HUES6 (cell line): Measurements from ENCODE around the gene LHX3.

Experiments
- H3K27ac ChIP-seq: 2 replicates; pipeline ENCODE4 v1.7.0; 2013; ENCODE audit warnings: low read depth, mild to moderate bottlenecking, low read length, inconsistent platforms
- H3K27me3 ChIP-seq: 2 replicates; pipeline ENCODE4 v1.6.1; 2013; ENCODE audit warnings: low read length; ENCODE audit not compliant: control insufficient read depth, insufficient read depth
- H3K36me3 ChIP-seq: 2 replicates; pipeline ENCODE4 v1.6.1; 2013; ENCODE audit warnings: low read length; ENCODE audit not compliant: control insufficient read depth, insufficient read depth
- H3K4me1 ChIP-seq: 2 replicates; pipeline ENCODE4 v1.6.1; 2013; ENCODE audit warnings: low read length; ENCODE audit not compliant: control insufficient read depth, insufficient read depth
- H3K4me3 ChIP-seq: 2 replicates; pipeline ENCODE4 v1.5.1; 2013; ENCODE audit warnings: low read depth, low read length
- H3K9ac ChIP-seq: one replicate; pipeline ENCODE4 v1.6.1; 2013; ENCODE audit warnings: mild to moderate bottlenecking, low read length
- H3K9me3 ChIP-seq: 2 replicates; pipeline ENCODE4 v1.6.1; 2013; ENCODE audit warnings: low read depth, low read length; ENCODE audit not compliant: control insufficient read depth, insufficient read depth

The LHX3 gene

DNA sequence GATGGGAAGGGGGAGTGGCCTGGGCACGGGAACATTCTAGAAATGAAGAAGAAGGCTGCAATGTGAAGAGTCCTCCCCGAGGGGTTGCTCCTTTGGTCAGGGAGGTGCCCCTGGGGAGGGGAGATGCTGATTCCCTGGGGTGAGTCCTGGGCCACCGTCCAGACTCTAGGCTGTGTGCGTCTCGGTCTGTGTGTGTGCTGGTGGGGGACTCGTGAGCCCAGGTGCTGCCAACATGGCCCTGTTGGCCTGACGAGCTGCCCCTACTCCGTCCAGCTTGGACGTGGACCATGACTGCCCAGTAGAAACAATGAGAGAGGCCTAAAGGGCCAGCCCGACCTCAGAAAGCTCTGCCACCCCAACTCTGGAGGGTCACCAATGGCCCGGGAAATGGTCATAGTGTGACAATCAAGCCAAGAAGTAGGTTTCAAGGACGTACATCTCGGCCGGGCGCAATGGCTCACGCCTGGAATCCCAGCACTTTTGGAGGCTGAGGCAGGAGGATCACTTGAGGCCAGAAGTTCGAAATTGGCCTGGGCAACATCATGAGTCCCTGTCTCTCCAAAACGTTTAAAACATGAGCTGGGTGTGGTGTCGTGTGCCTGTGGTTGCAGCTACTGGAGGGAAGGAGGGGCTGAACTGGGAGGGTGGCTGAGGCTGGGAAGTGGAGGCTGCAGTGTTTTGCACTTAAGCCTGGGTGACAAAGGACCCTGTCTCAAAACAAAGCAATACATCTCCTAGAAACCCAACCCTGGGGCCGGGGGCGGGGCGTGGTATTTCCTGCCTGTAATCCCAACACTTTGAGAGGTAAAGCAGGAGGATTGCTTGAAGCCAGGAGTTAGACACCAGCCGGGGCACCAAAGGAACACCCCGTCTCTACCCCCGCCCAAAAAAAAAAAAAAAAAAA, 17.0 kb downstream of the LHX3 start:
- Histone ChIP-seq H3K9me3 (no peaks in the 10 kb centered on the region), H3K4me3 (no peak overlapping the region), H3K27ac (no peak overlapping the region), H3K9ac (no peak overlapping the region), H3K4me1 (peaks cover 18% of the 10 kb centered on the region), H3K36me3 (no peaks in the 10 kb centered on the region), H3K27me3 (peaks cover 44% of the 10 kb centered on the region)

DNA sequence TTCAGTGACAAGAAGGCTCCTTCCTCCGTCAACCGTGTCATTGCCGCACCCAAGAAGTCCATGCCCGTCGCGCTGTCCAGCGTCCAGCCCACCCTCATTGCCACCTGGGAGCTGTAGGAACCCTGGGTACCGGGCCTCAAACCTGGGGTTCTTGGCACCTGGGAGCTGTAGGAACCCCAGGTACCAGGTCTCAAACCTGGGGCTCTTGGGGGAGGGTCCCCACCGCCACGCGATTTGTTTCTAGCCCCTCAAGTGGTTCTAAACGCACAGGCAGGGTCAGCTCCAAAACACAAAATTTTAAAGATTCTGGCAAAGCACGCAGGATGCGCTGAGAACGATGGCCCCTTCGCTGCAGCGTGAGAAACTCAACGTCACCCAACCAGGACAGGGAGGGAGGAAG, 17.7 kb downstream of the LHX3 start:
- peaks cover 36% of the 10 kb centered on the region for H3K27me3 ChIP-seq
- no peaks in the 10 kb centered on the region for H3K9me3 ChIP-seq
- no peak overlapping the region for H3K27ac ChIP-seq
- H3K9ac ChIP-seq = no peak overlapping the region
- H3K36me3 ChIP-seq = no peaks in the 10 kb centered on the region
- peaks cover 14% of the 10 kb centered on the region for H3K4me1 ChIP-seq
- H3K4me3 ChIP-seq = no peak overlapping the region

DNA sequence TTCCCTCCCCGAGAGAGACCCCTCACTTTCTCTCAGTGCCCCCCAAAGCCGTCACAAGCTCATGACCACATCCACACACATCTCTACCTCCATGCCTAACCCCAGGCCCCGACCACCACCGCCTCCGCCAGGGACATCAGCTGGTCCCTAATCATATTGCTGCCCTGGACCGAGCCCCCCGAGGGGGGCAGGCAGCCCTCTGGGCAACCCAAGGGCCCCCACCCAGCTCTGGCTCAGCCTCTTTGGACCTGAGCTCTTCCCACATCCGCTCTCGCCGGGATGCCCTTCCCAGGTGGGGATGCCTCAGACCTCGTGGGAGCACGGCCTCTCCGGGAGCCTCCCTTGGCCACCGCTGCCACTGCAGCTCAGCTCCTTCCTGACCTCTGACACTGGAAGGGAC, 18.5 kb downstream of the LHX3 start:
- Histone ChIP-seq H3K27ac (no peak overlapping the region), H3K9me3 (no peaks in the 10 kb centered on the region), H3K36me3 (no peaks in the 10 kb centered on the region), H3K4me3 (no peak overlapping the region), H3K9ac (no peak overlapping the region), H3K27me3 (peaks cover 28% of the 10 kb centered on the region), H3K4me1 (peaks cover 12% of the 10 kb centered on the region)

DNA sequence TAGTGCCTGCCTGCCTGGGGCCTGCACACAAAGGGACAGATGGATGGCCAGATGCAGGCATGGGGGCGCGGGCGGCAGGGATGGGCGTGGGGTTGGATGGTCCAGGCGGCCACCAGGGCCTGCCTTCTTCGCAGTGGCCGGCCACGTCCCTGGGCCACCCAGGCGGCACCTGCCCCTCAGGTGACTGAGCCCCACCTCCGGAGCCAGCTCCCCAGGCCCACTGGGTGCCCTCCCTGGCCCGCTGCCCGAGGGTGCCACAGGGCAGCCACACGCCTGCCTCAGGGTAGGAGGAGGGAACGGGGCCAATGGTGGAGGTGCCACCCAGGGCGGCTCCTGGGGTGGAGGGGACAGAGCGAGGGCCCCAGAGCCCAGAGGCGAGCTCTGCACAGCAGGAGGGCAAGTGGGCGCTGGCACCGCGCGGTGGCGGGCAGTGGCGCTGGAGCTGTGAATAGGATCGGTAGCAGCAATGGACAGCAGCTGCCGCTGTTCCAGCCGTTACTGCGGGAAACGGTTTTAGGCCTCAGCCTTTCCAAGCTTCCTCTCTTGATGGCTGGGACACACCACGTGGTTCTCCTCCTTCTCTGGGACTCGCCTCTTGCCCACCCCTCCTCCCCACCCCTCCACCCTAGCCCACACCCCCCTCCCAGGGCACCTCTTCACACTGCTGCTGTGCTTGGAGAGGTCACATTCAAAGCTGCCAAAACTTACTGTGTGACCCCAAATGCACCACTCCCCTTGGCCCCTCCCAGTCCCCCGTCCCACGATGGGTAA, 19.1 kb downstream of the LHX3 start:
- Histone ChIP-seq H3K27me3 (peaks cover 22% of the 10 kb centered on the region), H3K36me3 (no peaks in the 10 kb centered on the region), H3K9ac (no peak overlapping the region), H3K4me1 (peaks cover 9% of the 10 kb centered on the region), H3K9me3 (no peaks in the 10 kb centered on the region), H3K27ac (no peak overlapping the region), H3K4me3 (no peak overlapping the region)

DNA sequence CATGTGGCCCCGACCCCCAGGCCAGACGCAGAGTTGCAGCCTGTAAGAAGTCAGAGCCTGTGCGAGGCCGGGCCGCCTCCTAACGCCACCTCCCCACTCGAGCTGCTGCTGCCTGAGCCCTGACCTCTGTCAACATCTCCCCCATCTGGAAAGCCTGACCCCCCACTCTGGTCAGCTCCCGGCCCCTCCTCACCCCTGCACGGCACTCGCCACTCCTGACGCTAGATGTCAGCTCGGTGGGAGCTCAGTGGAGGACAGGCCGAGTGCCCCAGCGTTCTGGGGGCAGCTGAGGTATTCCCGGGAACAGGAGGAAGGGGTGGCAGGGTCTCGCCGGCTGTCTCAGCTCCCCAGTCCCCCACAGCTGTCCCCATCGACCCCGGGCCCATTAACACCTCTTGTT, 19.9 kb downstream of the LHX3 start:
- H3K27ac ChIP-seq = no peak overlapping the region
- peaks cover 15% of the 10 kb centered on the region; the same call in 1 of the 2 replicates for H3K27me3 ChIP-seq
- no peaks in the 10 kb centered on the region for H3K9me3 ChIP-seq
- H3K36me3 ChIP-seq = no peaks in the 10 kb centered on the region
- no peak overlapping the region for H3K4me3 ChIP-seq
- no peak overlapping the region for H3K9ac ChIP-seq
- H3K4me1 ChIP-seq = peaks cover 9% of the 10 kb centered on the region

DNA sequence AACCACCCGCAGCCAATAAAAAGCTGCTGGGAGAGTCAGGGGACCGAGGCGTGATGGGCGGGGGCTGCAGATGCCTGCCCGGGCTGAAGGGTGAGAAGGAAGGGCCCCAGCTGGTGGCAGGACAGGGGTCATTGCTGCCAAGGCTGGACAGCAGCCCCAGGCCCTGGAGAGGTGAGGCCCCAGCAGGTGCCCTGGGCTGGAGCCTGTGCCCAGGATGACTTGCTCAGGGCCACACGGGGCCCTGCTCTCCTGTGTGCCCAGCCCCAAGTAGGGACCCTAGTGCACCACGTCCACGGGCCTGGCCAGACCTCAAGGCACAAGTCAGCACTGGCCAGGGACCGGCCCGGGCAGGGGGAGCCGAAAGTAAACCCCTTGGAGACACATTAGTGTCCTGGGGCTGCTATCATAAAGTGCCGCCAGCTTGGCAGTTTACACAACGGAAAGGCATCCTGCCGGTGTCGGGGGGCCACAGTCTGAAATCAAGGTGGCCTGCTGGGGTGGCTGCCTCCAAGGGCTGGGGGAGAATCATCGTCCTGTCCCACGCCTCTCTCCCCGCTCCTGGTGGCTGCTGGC, 22.0 kb downstream of the LHX3 start:
- no peak overlapping the region for H3K4me3 ChIP-seq
- no peaks in the 10 kb centered on the region for H3K9me3 ChIP-seq
- no peaks in the 10 kb centered on the region for H3K36me3 ChIP-seq
- H3K9ac ChIP-seq = no peak overlapping the region
- H3K27ac ChIP-seq = no peak overlapping the region
- H3K4me1 ChIP-seq = peaks cover 5% of the 10 kb centered on the region; the same call in 1 of the 2 replicates
- peaks cover 11% of the 10 kb centered on the region; the same call in 1 of the 2 replicates for H3K27me3 ChIP-seq

DNA sequence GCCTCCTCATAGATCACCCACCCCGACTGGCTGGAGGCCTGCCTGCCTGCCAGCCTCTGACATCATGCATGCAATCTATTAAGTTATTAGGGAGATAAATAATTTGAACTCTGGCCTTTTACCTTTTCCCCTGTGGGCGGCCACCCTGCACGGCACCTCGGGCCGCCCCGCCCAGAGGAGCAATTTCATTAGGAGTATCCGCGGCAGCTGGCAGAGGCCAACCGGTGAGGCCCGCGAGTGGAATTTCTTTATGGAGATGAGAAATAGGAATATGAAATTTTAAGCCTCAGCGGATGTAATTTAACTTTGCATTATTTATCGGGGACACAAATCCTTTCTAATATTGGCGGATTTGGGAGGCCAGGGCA, 22.5 kb downstream of the LHX3 start:
- Histone ChIP-seq H3K9ac (no peak overlapping the region), H3K4me3 (no peak overlapping the region), H3K27ac (no peak overlapping the region), H3K4me1 (peaks cover 5% of the 10 kb centered on the region; the same call in 1 of the 2 replicates), H3K27me3 (peaks cover 11% of the 10 kb centered on the region; the same call in 1 of the 2 replicates), H3K36me3 (no peaks in the 10 kb centered on the region), H3K9me3 (no peaks in the 10 kb centered on the region)

DNA sequence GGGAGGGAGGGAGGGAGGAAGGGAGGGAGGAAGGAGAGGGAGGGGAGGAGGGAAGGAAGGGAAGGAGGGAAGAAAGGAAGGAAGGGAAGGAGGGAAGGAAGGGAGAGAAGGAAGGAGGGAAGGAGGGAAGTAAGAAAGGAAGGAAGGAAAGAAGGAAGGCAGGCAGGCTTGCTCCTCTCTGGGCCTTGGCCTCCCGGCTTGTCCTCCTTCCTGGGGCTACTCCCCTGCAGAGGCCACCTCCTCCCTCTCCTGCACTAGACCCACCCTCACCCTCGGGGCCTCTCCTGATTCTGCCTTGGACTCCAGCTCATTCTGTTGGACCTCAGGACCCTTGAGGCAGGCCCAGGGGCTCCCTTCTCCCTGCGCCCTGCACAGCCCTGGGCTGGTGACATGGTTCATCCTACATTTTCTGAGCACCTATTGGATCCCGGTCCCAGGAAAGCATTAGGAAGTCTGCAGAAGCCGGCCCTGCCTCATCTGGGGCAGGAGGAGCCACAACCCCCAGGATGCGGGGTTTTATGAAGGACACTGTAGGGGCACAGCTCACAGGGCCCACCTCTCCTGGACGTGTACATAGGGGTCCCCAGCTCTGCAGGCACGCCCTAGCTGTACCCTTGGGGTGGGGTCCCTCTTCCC, 23.0 kb downstream of the LHX3 start:
- no peak overlapping the region for H3K4me3 ChIP-seq
- no peaks in the 10 kb centered on the region for H3K9me3 ChIP-seq
- no peak overlapping the region for H3K27ac ChIP-seq
- no peak overlapping the region for H3K9ac ChIP-seq
- H3K27me3 ChIP-seq = peaks cover 8% of the 10 kb centered on the region; the same call in 1 of the 2 replicates
- H3K36me3 ChIP-seq = no peaks in the 10 kb centered on the region
- peaks cover 5% of the 10 kb centered on the region; the same call in 1 of the 2 replicates for H3K4me1 ChIP-seq

DNA sequence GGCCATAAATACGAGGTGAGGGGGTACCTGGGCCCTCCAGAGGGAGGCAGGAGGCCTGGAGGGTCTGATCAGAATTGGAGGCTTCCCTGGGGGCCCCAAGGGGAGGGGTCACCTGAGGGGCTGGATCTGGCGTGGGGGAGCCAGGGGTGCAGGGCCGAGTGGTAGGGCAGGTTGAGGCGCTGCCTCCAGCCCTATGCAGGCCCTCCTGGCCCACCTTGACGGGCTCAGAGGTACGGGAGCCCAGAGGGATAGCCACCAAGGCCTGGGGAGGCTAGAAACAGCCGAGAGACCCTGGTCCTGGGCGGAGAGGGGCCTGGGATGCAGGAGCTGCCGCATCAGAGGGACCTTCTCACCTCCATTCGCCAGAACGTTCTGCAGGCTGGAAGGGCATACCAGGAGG, 24.3 kb downstream of the LHX3 start:
- Histone ChIP-seq H3K27me3 (peaks cover 8% of the 10 kb centered on the region; the same call in 1 of the 2 replicates), H3K27ac (no peak overlapping the region)

DNA sequence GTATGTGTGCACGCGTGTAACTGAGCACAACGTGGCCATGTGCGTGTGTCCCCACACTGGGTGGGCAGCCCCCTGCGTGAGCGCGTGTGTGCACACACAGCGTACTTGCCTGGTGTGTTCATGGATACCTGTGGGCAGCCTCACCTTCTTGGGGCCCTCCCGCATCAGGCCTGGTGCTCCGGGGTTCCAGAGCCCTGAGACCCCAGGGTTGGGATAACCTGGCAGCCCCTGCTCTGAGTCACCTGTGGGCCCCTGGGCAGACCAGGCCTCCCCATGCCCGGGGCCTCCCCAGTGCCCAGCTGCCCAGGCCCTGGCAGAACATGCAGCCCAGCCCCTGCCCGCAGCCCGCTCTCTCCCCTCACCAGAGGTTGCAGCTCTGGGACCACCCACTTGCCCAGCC, 25.2 kb downstream of the LHX3 start:
- H3K9ac ChIP-seq = no peak overlapping the region
- H3K27ac ChIP-seq = no peak overlapping the region
- peaks cover 9% of the 10 kb centered on the region; the same call in 1 of the 2 replicates for H3K4me1 ChIP-seq
- H3K36me3 ChIP-seq = no peaks in the 10 kb centered on the region
- H3K27me3 ChIP-seq = peaks cover 6% of the 10 kb centered on the region; the same call in 1 of the 2 replicates
- H3K9me3 ChIP-seq = no peaks in the 10 kb centered on the region
- no peak overlapping the region for H3K4me3 ChIP-seq

More for the DNA sequence above, 24.3 kb downstream of the LHX3 start:
- Histone ChIP-seq H3K36me3 (no peaks in the 10 kb centered on the region), H3K9ac (no peak overlapping the region), H3K4me1 (peaks cover 5% of the 10 kb centered on the region; the same call in 1 of the 2 replicates), H3K4me3 (no peak overlapping the region), H3K9me3 (no peaks in the 10 kb centered on the region)
